Endothelial cell of umbilical vein (primary cell): ENCODE data around the gene EIF2S1. TPM values are rescaled to one million over a fixed set of nuclear protein-coding genes. Genes with fewer than 3 reads are reported as not detected.

Experiments
- BruUV-seq: library from RNA; stranded (reverse); fragments of 400-500 nt; replicated peaks from 2 replicates; lab custom pipeline; 2021; lab: Mats Ljungman, UMichigan
- CTCF ChIA-PET: fragments of 300-600, 350-600 bp; sonication (Branson Sonifier 250); formaldehyde crosslinking; loops from one replicate; lab custom pipeline; 2021; ENCODE audit warnings: antibody characterized with exemption, inconsistent platforms; lab: Charles Lee
- POLR2A ChIA-PET: fragments of 300-600, 350-600 bp; sonication (Branson Sonifier 250); formaldehyde crosslinking; loops from one replicate; lab custom pipeline; 2021; ENCODE audit warnings: antibody characterized with exemption, inconsistent platforms; lab: Charles Lee
- DNase-seq: peaks from one replicate; pipeline ENCODE4 v3.0.0-alpha.2; 2011; ENCODE audit warnings: low read depth, low spot score
- FAIRE-seq: peaks from 2 replicates; lab custom pipeline; 2011; peaks lifted over from hg19 to GRCh38; lab: Jason Lieb, UNC
- H2AFZ ChIP-seq: 2 replicates; pipeline ENCODE4 v1.6.0; 2012; ENCODE audit warnings: low read depth, low read length, control low read depth, inconsistent platforms
- H3K27ac ChIP-seq: 2 replicates; pipeline ENCODE4 v1.5.1; 2011; ENCODE audit warnings: low read depth, mild to moderate bottlenecking, control low read depth, low read length, moderate library complexity; ENCODE audit not compliant: insufficient read depth
- H3K27me3 ChIP-seq, 2 experiments: 2 replicates each; pipeline versions ENCODE4 v1.6.0 to v1.6.1; 2011; ENCODE audit warnings: low read length in 2 of 2, mixed read lengths in 1 of 2; ENCODE audit not compliant: control insufficient read depth in 2 of 2, insufficient read depth in 2 of 2
- H3K36me3 ChIP-seq, 2 experiments: 2 replicates in 1 of 2; 3 replicates in 1 of 2; pipeline ENCODE4 v1.5.1; 2011; ENCODE audit warnings: low read length in 2 of 2, mild to moderate bottlenecking in 1 of 2, moderate library complexity in 1 of 2; ENCODE audit not compliant: control insufficient read depth in 2 of 2, insufficient read depth in 2 of 2; ENCODE audit errors: extremely low read depth in 1 of 2
- H3K4me1 ChIP-seq: 3 replicates; pipeline ENCODE4 v1.5.1; 2011; ENCODE audit warnings: mild to moderate bottlenecking, low read length; ENCODE audit not compliant: control insufficient read depth, insufficient read depth; ENCODE audit errors: extremely low read depth
- H3K4me2 ChIP-seq: 2 replicates; pipeline ENCODE4 v1.6.1; 2011; ENCODE audit warnings: low read length, control low read depth, mixed read lengths; ENCODE audit not compliant: insufficient read depth
- H3K4me3 ChIP-seq, 3 experiments: fragments of 200-600 bp in 1 of 3; sonication (generic), shearing (Covaris generic) in 1 of 3; replicated peaks in 1 of 3; 2 replicates each; pipeline ENCODE4 v1.5.1; 2011 to 2016; ENCODE audit warnings: control low read depth in 3 of 3, low read length in 3 of 3, mild to moderate bottlenecking in 2 of 3, inconsistent platforms in 1 of 3, low read depth in 1 of 3, moderate library complexity in 1 of 3; ENCODE audit not compliant: insufficient read depth in 1 of 3
- H3K79me2 ChIP-seq: 2 replicates; pipeline ENCODE4 v1.6.0; 2012; ENCODE audit warnings: low read length, inconsistent platforms; ENCODE audit not compliant: control insufficient read depth, insufficient read depth
- H3K9ac ChIP-seq: replicated peaks from 2 replicates; pipeline ENCODE3; 2011; ENCODE audit warnings: low read length, control low read depth; ENCODE audit not compliant: insufficient read depth; ENCODE audit errors: extremely low read depth
- H3K9me1 ChIP-seq: replicated peaks from 3 replicates; pipeline ENCODE4 v1.6.0; 2011; ENCODE audit warnings: mild to moderate bottlenecking, low read length; ENCODE audit not compliant: control insufficient read depth, insufficient read depth; ENCODE audit errors: extremely low read depth
- H3K9me3 ChIP-seq: replicated peaks from 2 replicates; pipeline ENCODE4 v1.5.1; 2012; ENCODE audit warnings: low read length, inconsistent platforms; ENCODE audit not compliant: control insufficient read depth, insufficient read depth
- H4K20me1 ChIP-seq: replicated peaks from 2 replicates; pipeline ENCODE3; 2011; ENCODE audit warnings: mild to moderate bottlenecking, low read length; ENCODE audit not compliant: control insufficient read depth, insufficient read depth; ENCODE audit errors: extremely low read depth
- CTCF ChIP-seq, 2 donors: IDR thresholded peaks; 1 replicate in 1 of 2; 2 replicates in 1 of 2; pipeline ENCODE4 v1.5.1; 2011; ENCODE audit warnings: low read length in 2 of 2, mild to moderate bottlenecking in 2 of 2, moderate library complexity in 2 of 2, control low read depth in 1 of 2, inconsistent platforms in 1 of 2, low read depth in 1 of 2; ENCODE audit not compliant: insufficient read depth in 1 of 2; ENCODE audit errors: extremely low read depth in 1 of 2
- EZH2 ChIP-seq: IDR thresholded peaks from 2 replicates; pipeline ENCODE4 v1.6.1; 2012; ENCODE audit warnings: borderline replicate concordance, low read depth, mild to moderate bottlenecking, moderate library complexity, low read length, inconsistent platforms; ENCODE audit not compliant: severe bottlenecking
- FOS ChIP-seq: IDR thresholded peaks from 2 replicates; pipeline ENCODE4 v1.6.1; 2011; ENCODE audit warnings: mild to moderate bottlenecking, low read length, moderate library complexity, borderline replicate concordance; ENCODE audit not compliant: insufficient read depth
- GATA2 ChIP-seq: IDR thresholded peaks from 2 replicates; pipeline ENCODE4 v1.7.0; 2011; ENCODE audit warnings: low read depth, mild to moderate bottlenecking, moderate library complexity, mixed read lengths, low read length; ENCODE audit not compliant: insufficient read length, insufficient read depth
- MYC ChIP-seq: IDR thresholded peaks from one replicate; pipeline ENCODE4 v1.6.1; 2011; ENCODE audit warnings: mild to moderate bottlenecking, low read depth, low read length
- POLR2A ChIP-seq: IDR thresholded peaks from 2 replicates; pipeline ENCODE4 v1.6.1; 2012; ENCODE audit warnings: low read depth, mild to moderate bottlenecking, control low read depth, low read length
- POLR2AphosphoS5 ChIP-seq: IDR thresholded peaks from 2 replicates; pipeline ENCODE4 v1.6.1; 2012; ENCODE audit warnings: low read depth, mild to moderate bottlenecking, control low read depth, low read length, moderate library complexity; ENCODE audit not compliant: insufficient read depth
- dilution Hi-C: fragments of 300-500 bp; cut with MboI; formaldehyde crosslinking; loops from one replicate; pipeline ENCODE4 v1.15.0; 2019; ENCODE audit warnings: low sequenced_read_pairs; ENCODE audit not compliant: extremely low pct_ligation_motif_present
- intact Hi-C: fragments of 100-400 bp; cut with micrococcal nuclease; formaldehyde crosslinking; loops from one replicate; pipeline ENCODE4 v1.10.0; 2022
- polyA plus RNA-seq, 4 experiments: library from polyadenylated mRNA; depleted of rRNA in 3 of 4; stranded (reverse) in 3 of 4; unstranded in 1 of 4; fragments of >200 nt; gene quantifications; 2 replicates each; pipeline versions ENCODE4 v1.2.1 to v1.2.3, GENCODE V29; 2011 to 2012; ENCODE audit warnings: missing spikeins in 1 of 4
- total RNA-seq: library from RNA; stranded (reverse); gene quantifications from 2 replicates; pipeline ENCODE4 v1.2.3, GENCODE V29; 2021
- TF ChIP-seq, protein P1 (sequence below): IDR thresholded peaks from 2 replicates; pipeline ENCODE4 v1.6.1; 2011; ENCODE audit not compliant: insufficient read depth, insufficient read length

EIF2S1 gene
- total and polyA plus RNA-seq, 2 donors (not counting 3 experiments of a cell fraction or from before 2014, with no cell fraction given) = 36.8 to 135 TPM

DNA sequence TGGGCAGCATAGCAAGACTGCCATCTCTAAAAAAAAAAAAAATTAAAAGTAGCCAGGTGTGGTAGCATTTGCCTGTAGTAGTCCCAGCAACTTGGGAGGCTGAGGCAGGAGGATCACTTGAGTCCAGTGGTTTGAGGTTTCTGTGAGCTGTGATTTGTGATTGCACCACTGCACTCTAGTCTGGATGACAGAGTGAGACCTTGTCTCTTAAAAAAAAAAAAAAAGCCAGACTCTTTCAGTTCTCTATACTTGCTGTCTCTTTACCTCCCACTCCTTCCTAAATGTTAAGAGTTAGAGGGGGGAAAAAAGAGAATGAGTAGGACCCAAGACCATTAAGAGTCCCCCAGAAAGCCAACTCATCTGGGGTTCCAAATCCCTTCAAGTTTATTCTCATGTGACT is 17.8 kb downstream of the EIF2S1 start:
- dilution Hi-C loops = no loop called here
- Histone ChIP-seq H3K36me3 (peaks cover 28 to 47% of the 10 kb centered on the region in 2 experiments), H3K79me2 (peaks cover 31% of the 10 kb centered on the region), H3K9me3 (no peaks in the 10 kb centered on the region), H3K4me1 (peaks cover 7% of the 10 kb centered on the region), H2AFZ (no peak overlapping the region), H3K9me1 (peaks cover 2% of the 10 kb centered on the region), H3K27ac (no peak overlapping the region), H3K9ac (no peak overlapping the region), H3K4me3 (no peak overlapping the region), H3K4me2 (no peak overlapping the region), H3K27me3 (no peaks in the 10 kb centered on the region), H4K20me1 (no peaks in the 10 kb centered on the region)
- ChIA-PET CTCF (interaction anchor here (1.0 to 1.5 kb wide), 2 partner anchors 193 to 211 kb away, joined by 3 to 4 read pairs; no protein-coding TSS in a partner anchor), POLR2A (no interaction called here)
- intact Hi-C loops = no loop called here
- DNase-seq (no peak), FAIRE-seq (no peak)
- BruUV-seq = no TSS peak
- no peak for TF ChIP-seq GATA2
- TF ChIP-seq POLR2AphosphoS5 = no peak
- no peak for TF ChIP-seq EZH2
- TF ChIP-seq, protein P1, sequence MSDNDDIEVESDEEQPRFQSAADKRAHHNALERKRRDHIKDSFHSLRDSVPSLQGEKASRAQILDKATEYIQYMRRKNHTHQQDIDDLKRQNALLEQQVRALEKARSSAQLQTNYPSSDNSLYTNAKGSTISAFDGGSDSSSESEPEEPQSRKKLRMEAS = no peak
- no peak for TF ChIP-seq CTCF (IDR thresholded peaks at IDR 0.05; ENCODE audit: extremely low read depth in 1 of 2, insufficient read depth in 1 of 2, low read depth in 1 of 2, low read length in 2 of 2)
- no peak for TF ChIP-seq MYC
- TF ChIP-seq POLR2A = no peak
- no peak for TF ChIP-seq FOS
